HG03432 (cell line): Measurements from ENCODE around the gene FRMPD1.

Experiments
- ATAC-seq: cut with Tn5 transposase; IDR thresholded peaks from one replicate; pipeline ENCODE4 v1.9.1; 2021; ENCODE audit warnings: mild to moderate bottlenecking, moderate library complexity; ENCODE audit not compliant: unreplicated experiment

FRMPD1 gene

GRCh38 chr9:37678789-37679273 is 28.1 kb downstream of the FRMPD1 start:
- ATAC-seq, result no peak

GRCh38 chr9:37679649-37680402 is 29.1 kb downstream of the FRMPD1 start:
- ATAC-seq, result no peak

DNA sequence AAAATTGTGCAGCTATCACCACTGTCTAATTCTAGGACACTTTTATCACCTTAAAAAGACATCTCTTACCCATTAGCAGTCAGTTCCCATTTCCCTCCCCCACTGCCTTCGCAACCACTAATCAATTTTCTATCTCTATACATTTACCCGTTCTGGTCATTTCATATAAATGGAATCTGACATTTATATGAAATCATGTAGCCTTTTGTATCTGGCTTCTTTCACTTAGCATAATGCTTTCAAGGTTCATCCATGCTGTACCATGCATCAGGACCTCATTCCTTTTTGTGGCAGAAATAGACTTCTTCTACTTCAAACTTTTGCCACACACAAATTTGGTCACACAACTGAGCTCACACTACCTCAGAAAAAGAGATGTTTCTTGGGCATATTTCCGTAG is 32.2 kb downstream of the FRMPD1 start:
- no peak for ATAC-seq

DNA sequence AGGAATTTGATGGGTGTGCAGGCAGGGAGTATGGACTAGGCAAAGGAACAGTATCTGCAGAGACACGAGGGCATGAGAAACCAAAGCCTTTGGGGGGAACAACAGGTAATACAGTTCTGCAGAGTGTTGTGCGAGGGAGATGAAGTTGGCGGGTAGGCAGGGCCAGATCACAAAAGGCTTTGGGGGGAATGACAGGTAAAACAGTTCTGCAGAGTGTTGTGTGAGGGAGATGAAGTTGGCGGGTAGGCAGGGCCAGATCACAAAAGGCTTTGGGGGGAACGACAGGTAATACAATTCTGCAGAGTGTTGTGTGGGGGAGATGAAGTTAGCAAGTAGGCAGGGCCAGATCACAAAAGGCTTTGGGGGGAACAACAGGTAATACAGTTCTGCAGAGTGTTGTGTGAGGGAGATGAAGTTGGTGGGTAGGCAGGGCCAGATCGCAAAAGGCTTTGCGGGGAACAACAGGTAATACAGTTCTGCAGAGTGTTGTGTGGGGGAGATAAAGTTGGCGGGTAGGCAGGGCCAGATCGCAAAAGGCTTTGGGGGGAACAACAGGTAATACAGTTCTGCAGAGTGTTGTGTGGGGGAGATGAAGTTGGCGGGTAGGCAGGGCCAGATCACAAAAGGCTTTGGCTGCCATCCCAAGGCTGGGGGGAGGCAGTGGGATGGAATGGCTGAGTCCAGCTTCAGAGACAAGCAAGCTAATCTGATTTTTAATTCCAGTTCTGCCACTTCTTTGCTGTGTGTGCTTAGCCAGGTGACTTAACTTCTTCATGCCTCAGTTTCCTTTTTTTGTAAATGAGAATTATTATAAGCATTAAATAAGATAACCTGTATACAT is 33.0 kb downstream of the FRMPD1 start:
- no peak for ATAC-seq

DNA sequence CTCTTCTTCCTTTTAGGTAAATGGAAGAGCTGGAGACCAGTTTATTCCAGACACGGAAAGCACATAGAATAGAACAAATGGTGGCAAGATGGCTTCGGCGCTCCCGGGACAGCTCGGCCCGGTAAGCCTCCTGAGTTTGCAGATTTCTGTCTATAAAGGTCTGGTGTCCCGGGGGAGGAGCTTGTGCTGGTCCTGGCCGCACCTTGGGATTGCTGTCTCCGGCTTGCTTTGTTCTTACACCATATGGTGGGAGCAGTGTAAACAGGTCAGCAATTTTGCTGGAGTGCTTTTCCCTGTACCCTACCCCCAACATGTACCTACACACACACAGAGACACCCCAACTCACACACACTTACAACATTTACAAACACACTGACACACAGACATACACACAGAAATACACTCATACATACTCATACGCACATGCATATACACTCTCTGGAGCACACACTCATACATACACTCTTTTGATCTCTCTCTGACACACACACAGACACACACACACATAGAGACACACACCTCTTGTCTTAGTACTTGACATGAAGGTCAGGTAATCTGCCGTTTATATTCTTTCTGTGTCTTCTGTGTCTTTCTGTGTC is 42.0 kb downstream of the FRMPD1 start:
- ATAC-seq, result no peak

DNA sequence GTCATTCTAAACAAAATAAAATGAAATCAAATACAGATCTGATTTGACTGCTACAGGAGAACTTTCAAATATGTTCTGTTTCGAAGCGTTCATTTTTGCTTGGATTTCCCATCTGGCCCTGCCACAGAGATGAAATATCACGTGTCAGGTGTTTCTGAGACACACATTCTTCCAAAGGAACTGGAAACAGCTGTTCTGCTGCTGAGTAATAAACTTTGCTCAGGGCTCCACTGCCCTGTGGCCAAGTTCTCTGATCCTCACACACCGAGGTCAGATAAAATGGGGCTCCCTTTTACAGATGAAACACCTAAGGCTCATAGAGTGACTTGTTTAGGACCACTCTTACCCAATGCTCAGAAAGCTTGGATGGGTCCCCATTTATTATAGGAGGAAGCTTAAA is 42.5 kb downstream of the FRMPD1 start:
- ATAC-seq, result no peak

DNA sequence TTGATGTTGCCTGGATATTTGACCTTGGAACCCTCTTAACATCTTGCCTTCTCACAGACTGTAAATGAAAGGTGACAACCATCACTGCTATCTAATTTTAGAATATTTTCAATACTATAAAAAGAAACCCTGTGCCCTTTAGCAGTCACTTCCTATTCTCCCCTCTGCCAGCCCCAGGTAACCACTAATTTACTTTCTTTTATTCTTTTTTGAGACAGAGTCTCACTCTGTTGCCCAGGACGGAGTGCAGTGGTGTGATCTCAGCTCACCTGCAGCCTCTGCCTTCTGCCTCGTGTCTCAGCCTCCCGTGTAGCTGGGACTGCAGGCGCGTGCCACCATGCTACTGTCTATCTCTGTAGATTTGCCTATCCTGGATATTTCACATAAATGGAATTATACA is 43.6 kb downstream of the FRMPD1 start:
- ATAC-seq, result no peak

GRCh38 chr9:37696528-37696927 is 45.8 kb downstream of the FRMPD1 start:
- no peak for ATAC-seq

DNA sequence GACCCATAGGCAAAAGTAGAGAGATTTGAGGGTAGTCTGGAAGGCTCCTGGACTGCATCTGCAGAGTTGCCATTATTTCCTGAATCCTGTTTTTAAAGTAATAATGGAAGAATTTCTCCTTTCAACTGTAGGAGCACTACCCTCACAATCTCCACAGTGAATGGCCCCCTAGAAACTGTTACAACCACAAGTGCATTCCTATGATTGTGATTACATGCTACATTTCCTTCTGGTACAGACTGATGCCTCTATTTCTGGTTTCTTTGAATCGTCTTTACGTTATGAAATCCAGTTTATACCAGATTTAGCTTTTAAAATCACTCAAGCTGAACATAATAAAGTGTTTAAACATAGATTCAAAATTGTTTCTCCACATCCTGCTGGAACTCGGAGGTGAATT is 49.4 kb downstream of the FRMPD1 start:
- ATAC-seq, result no peak

GRCh38 chr9:37700900-37701299 is 50.1 kb downstream of the FRMPD1 start:
- ATAC-seq, result no peak

DNA sequence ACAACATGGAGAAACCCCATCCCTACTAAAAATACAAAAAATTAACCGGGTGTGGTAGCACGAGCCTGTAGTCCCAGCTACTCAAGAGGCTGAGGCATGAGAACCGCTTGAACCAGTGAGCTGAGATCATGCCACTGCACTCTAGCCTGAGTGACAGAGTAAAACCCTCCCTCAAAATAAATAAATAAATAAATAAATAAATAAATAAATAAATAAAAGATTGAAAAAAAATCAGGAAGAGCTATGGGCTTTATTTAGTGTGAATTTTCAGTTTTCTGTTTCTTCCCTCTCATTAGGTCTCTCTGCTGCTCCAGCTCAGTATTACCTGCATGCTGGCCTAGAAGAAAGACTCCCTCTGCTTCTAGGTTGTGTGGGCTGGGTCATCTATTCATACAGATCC is 55.0 kb downstream of the FRMPD1 start:
- no peak for ATAC-seq

DNA sequence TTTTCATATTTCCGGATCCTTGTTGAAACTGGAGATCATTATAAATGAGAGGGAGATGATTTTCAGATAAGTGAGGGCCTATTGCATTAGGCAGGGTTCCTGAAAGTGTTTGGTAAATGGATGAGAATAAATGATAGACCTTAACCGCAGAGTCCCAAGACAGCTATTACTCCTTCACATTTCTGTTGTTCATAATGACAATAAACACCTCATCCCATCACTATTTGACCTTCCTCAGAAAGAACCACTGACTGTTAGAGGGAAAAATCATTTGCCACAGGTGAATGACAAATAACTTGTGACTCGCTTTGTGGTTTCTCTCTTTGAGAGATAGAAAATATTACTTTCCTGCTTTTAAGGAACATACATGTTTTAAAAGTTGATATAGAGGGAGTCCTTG is 55.5 kb downstream of the FRMPD1 start:
- no peak for ATAC-seq

DNA sequence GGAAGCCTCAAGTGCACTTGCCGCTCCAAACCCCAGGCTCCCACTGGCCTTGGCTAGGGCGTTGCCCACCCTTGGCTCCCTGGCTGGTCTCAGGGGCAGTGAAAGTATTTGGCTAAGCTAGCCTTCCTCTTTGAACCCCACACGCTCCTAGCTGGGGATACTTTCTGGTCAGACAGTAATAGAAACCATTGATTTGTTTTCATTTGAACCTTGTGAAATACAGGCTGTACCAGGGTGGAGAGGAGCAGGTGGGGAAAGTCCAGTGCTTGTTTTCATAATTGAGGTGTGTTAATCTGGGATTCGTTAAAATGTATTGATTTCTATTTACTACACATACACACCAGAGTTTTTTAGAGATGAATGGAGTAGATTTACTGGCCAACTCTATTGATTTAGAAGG is 57.0 kb downstream of the FRMPD1 start:
- ATAC-seq, result no peak

DNA sequence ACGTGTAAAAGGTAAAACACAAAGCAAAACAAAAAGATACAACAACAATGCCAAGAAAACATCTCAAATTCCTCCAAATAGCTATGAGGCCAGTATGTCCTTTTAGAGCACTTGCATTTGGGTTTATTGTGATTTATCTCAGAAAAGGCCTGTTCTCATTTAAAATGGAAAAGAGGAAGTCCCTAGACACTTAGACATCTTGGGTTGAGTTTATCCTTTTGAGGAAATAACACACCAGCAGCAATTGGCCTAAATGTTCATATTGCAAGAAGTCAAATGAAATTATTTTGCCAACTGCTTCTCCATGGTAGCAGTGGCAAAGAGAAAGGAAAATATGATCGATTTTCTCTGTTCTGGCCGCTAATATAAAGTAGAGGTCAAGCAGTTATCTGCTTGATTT is 59.3 kb downstream of the FRMPD1 start:
- ATAC-seq, result no peak

GRCh38 chr9:37715260-37715659 is 64.5 kb downstream of the FRMPD1 start:
- no peak for ATAC-seq

DNA sequence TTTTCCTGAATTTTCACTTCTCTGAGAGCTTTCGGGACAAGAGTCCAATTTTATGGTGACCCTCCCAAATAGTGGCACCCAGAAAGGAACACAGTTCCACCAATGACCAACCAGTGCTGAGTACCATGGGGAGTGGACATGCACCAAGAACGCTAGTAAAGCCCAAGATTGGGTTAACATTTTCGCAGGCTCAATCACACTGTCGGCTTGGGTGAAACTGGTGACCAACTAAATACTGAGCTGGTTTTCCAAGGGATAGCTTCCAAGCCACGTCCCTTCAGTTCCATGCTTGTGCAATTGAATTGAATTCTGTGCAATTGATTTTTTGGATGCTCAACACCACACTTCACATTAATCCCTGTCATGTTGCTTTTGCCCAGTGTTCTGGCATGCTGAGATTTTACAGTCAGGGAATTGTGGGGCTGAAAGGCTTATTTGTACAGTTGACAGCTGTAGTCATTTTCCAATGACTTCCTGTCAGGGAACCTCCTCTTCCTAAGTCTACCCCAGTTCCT is 65.3 kb downstream of the FRMPD1 start:
- ATAC-seq, result no peak

- no peak for ATAC-seq
Observed at GRCh38 chr9:37719526-37719925, 68.8 kb downstream of the FRMPD1 start.

DNA sequence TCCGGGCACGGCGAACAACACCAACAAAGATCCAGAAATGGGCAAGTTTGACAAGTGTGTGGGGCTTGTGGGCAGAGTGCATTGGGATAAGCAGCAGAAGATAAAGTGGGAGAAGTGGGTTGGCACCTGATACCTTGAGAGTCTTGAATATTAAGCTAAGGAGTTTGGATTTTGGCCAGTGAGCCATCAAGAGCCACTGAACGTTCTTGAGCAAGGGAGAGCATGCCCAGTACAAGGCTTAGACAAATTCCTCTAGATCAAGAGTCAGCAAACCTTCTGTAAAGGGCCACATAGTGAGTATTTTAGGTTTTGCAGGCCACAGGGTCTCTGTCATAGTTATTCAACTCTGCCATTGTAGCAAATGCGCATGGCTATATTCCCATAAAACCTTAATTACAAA is 76.3 kb downstream of the FRMPD1 start:
- ATAC-seq, result no peak

DNA sequence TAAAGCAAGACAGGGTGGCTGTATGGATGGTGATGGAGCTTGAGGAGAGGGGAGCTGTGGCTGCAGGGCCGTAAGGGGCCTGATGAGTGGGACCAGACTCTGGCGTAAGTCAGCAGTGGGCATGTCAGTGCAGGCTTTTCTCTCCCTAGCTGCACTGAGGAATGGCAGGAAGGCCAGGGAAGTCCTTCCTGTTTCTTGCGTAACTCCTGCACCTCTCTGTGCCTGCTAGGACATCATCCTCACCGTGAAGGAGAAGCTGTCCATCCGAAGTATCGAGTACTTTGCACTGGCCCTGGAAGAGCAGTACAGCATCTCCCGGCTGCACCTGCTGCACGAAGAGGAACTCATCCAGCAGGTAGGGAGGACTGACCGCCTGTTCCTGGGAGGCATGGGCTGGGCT is 78.7 kb downstream of the FRMPD1 start:
- ATAC-seq, result no peak

GRCh38 chr9:37730256-37730655 is 79.5 kb downstream of the FRMPD1 start:
- ATAC-seq, result no peak

GRCh38 chr9:37730839-37731238 is 80.1 kb downstream of the FRMPD1 start:
- no peak for ATAC-seq
